Smooth muscle cell (in vitro differentiated cells): ENCODE results near the gene ACSS3. TPM values are rescaled to one million over a fixed set of nuclear protein-coding genes. Genes with fewer than 3 reads are reported as not detected.

Source experiments
- DNase-seq: peaks from one replicate; lab custom pipeline; 2025; ENCODE audit not compliant: unreplicated experiment; lab: John Stamatoyannopoulos, UW
- H2AFZ ChIP-seq: fragments of 200-600 bp; sonication (generic); 2 replicates; pipeline ENCODE4 v1.6.0; 2016; ENCODE audit warnings: antibody characterized with exemption, low read depth, mild to moderate bottlenecking
- H3F3A ChIP-seq: fragments of 200-600 bp; sonication (generic); 2 replicates; pipeline ENCODE4 v1.6.0; 2017; ENCODE audit warnings: antibody characterized with exemption, low read depth
- H3K27ac ChIP-seq: fragments of 200-600 bp; sonication (generic); 2 replicates; pipeline ENCODE4 v1.5.1; 2016; ENCODE audit warnings: low read depth, mild to moderate bottlenecking
- H3K27me3 ChIP-seq: fragments of 200-600 bp; sonication (generic); 2 replicates; pipeline ENCODE4 v1.6.1; 2016; ENCODE audit warnings: low read depth, mild to moderate bottlenecking
- H3K36me3 ChIP-seq: fragments of 200-600 bp; sonication (generic); 2 replicates; pipeline ENCODE4 v1.5.1; 2016; ENCODE audit warnings: low read depth
- H3K4me1 ChIP-seq: fragments of 200-600 bp; sonication (generic); 2 replicates; pipeline ENCODE4 v1.5.1; 2016; ENCODE audit warnings: low read depth
- H3K4me2 ChIP-seq: fragments of 200-600 bp; sonication (generic); 2 replicates; pipeline ENCODE4 v1.6.0; 2016; ENCODE audit warnings: mild to moderate bottlenecking
- H3K4me3 ChIP-seq: fragments of 200-600 bp; sonication (generic); 2 replicates; pipeline ENCODE4 v1.5.1; 2016; ENCODE audit warnings: mild to moderate bottlenecking
- H3K79me2 ChIP-seq: fragments of 200-600 bp; sonication (generic); 2 replicates; pipeline ENCODE4 v1.6.0; 2016; ENCODE audit warnings: low read depth, mild to moderate bottlenecking
- H3K9ac ChIP-seq: fragments of 200-600 bp; sonication (generic); 2 replicates; pipeline ENCODE4 v1.6.0; 2016; ENCODE audit warnings: low read depth
- H3K9me3 ChIP-seq: fragments of 200-600 bp; sonication (generic); replicated peaks from 2 replicates; pipeline ENCODE4 v1.5.1; 2016; ENCODE audit warnings: low read depth
- H4K20me1 ChIP-seq: fragments of 200-600 bp; sonication (generic); 2 replicates; pipeline ENCODE4 v1.6.0; 2016; ENCODE audit warnings: low read depth
- CTCF ChIP-seq: fragments of 200-600 bp; sonication (generic); IDR thresholded peaks from 2 replicates; pipeline ENCODE4 v1.5.1; 2017; ENCODE audit warnings: borderline replicate concordance, mild to moderate bottlenecking, antibody characterized with exemption; ENCODE audit not compliant: insufficient read depth, poor library complexity, severe bottlenecking
- WGBS: methylation state at CpG from one replicate; pipeline ENCODE4 v1.1.7; 2016; ENCODE audit warnings: low lambda C conversion rate; 5-methylcytosine and 5-hydroxymethylcytosine counted together
- polyA plus RNA-seq: library from polyadenylated mRNA; unstranded; fragments of >200 nt; fragmentation: Nextera tagmentation; extraction: Ambion mirVana; gene quantifications from 2 replicates; pipeline ENCODE4 v1.2.1, GENCODE V29; 2016
- total RNA-seq: library from RNA; depleted of rRNA; stranded (reverse); fragments of >200 nt; gene quantifications from 2 replicates; pipeline ENCODE4 v1.2.3, GENCODE V29; 2014

The ACSS3 gene
- total and polyA plus RNA-seq, 2 experiments from 2014 or later = 6.4 to 8.0 TPM

- no peak overlapping the region for H3K9ac ChIP-seq
- no peak overlapping the region for H3K27ac ChIP-seq
- H3F3A ChIP-seq = no peaks in the 10 kb centered on the region
- no peak for DNase-seq
- peaks cover 22% of the 10 kb centered on the region for H3K4me1 ChIP-seq
- peak overlapping the region; percentile 7 for H3K4me3 ChIP-seq
- H3K36me3 ChIP-seq = no peaks in the 10 kb centered on the region
- H2AFZ ChIP-seq = no peak overlapping the region
- H4K20me1 ChIP-seq = no peaks in the 10 kb centered on the region
- TF ChIP-seq CTCF = no peak
- WGBS = 70% methylated on average over 4 of the region's 4 CpGs
- peak overlapping the region; percentile 95 for H3K4me2 ChIP-seq
- H3K79me2 ChIP-seq = peaks cover 15% of the 10 kb centered on the region
- no peaks in the 10 kb centered on the region for H3K9me3 ChIP-seq
- H3K27me3 ChIP-seq = no peaks in the 10 kb centered on the region
Measured at GRCh38 chr12:81080431-81080983, 2.6 kb downstream of the ACSS3 start.

- TF ChIP-seq CTCF = no peak
Measured at GRCh38 chr12:81081726-81082125, 3.8 kb downstream of the ACSS3 start.

GRCh38 chr12:81083018-81083417 lies 5.1 kb downstream of the ACSS3 start:
- DNase-seq = no peak
- Histone ChIP-seq H3F3A (no peaks in the 10 kb centered on the region), H3K9me3 (no peaks in the 10 kb centered on the region), H4K20me1 (no peaks in the 10 kb centered on the region), H3K27me3 (no peaks in the 10 kb centered on the region), H3K4me1 (peaks cover 30% of the 10 kb centered on the region), H2AFZ (no peak overlapping the region), H3K9ac (no peak overlapping the region), H3K36me3 (no peaks in the 10 kb centered on the region), H3K4me2 (no peak overlapping the region), H3K79me2 (peaks cover 23% of the 10 kb centered on the region), H3K4me3 (no peak overlapping the region), H3K27ac (no peak overlapping the region)
- TF ChIP-seq CTCF = no peak
- 88% methylated on average over 1 of the region's 1 CpG for WGBS

More at GRCh38 chr12:81081726-81082125, 3.8 kb downstream of the ACSS3 start:
- H3K9me3 ChIP-seq = no peaks in the 10 kb centered on the region
- H3K4me3 ChIP-seq = no peak overlapping the region
- H3F3A ChIP-seq = no peaks in the 10 kb centered on the region
- no peak for DNase-seq
- H3K27me3 ChIP-seq = no peaks in the 10 kb centered on the region
- no peaks in the 10 kb centered on the region for H3K36me3 ChIP-seq
- no peak overlapping the region for H3K9ac ChIP-seq
- 56% methylated on average over 1 of the region's 1 CpG for WGBS
- H2AFZ ChIP-seq = no peak overlapping the region
- peaks cover 19% of the 10 kb centered on the region for H3K79me2 ChIP-seq
- H3K4me1 ChIP-seq = peaks cover 30% of the 10 kb centered on the region
- H3K4me2 ChIP-seq = peak overlapping the region; percentile 95
- no peaks in the 10 kb centered on the region for H4K20me1 ChIP-seq
- no peak overlapping the region for H3K27ac ChIP-seq

GRCh38 chr12:81083906-81084513 lies 6.1 kb downstream of the ACSS3 start:
- DNase-seq = no peak
- H3K27ac ChIP-seq = no peak overlapping the region

More at GRCh38 chr12:81083906-81084513, 6.1 kb downstream of the ACSS3 start:
- no peak for TF ChIP-seq CTCF
- no peaks in the 10 kb centered on the region for H4K20me1 ChIP-seq
- H3K79me2 ChIP-seq = peaks cover 27% of the 10 kb centered on the region
- H2AFZ ChIP-seq = no peak overlapping the region
- 74% methylated on average over 7 of the region's 7 CpGs for WGBS
- H3K9ac ChIP-seq = no peak overlapping the region
- H3K9me3 ChIP-seq = no peaks in the 10 kb centered on the region
- H3K27me3 ChIP-seq = no peaks in the 10 kb centered on the region
- H3F3A ChIP-seq = no peaks in the 10 kb centered on the region
- H3K4me2 ChIP-seq = peak overlapping the region; percentile 1
- H3K36me3 ChIP-seq = no peaks in the 10 kb centered on the region
- H3K4me1 ChIP-seq = peaks cover 22% of the 10 kb centered on the region
- H3K4me3 ChIP-seq = no peak overlapping the region
